HG02610 (cell line): ENCODE measurements around the gene DNASE1L1.

ENCODE experiments used
- ATAC-seq: cut with Tn5 transposase; IDR thresholded peaks from one replicate; pipeline ENCODE4 v1.9.1; 2021; ENCODE audit warnings: mild to moderate bottlenecking, moderate library complexity; ENCODE audit not compliant: unreplicated experiment

The DNASE1L1 gene

DNA sequence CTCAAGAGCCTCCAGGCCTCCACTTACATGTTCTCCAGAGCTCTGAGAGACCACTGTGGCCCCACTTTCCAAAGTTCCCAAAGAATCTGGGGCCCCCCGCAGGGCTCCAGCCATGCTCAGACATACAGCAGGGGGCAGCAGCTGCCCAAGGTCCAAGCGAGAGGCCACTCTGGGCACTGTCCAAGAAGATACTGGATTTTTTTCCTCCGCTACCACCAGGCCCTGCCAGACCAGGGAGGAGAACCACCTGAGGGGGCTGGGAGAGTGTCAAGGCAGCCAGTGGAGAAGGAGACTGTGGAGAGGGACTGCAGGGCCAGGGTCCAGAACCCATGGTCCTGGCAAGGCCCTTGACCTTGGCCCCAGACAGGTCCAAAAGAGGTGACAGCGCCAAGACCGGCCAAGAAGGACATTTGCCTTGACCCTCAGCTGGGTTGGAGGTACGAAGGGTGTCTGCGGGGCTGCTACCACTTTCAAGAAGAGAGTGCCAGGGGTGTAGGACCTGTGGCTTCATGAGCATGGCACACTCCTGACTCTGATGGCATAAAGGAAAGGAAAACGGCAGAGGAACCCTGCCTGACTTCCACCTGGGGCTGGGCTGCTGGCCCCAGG lies 24.7 kb downstream of the DNASE1L1 start:
- no peak for ATAC-seq

DNA sequence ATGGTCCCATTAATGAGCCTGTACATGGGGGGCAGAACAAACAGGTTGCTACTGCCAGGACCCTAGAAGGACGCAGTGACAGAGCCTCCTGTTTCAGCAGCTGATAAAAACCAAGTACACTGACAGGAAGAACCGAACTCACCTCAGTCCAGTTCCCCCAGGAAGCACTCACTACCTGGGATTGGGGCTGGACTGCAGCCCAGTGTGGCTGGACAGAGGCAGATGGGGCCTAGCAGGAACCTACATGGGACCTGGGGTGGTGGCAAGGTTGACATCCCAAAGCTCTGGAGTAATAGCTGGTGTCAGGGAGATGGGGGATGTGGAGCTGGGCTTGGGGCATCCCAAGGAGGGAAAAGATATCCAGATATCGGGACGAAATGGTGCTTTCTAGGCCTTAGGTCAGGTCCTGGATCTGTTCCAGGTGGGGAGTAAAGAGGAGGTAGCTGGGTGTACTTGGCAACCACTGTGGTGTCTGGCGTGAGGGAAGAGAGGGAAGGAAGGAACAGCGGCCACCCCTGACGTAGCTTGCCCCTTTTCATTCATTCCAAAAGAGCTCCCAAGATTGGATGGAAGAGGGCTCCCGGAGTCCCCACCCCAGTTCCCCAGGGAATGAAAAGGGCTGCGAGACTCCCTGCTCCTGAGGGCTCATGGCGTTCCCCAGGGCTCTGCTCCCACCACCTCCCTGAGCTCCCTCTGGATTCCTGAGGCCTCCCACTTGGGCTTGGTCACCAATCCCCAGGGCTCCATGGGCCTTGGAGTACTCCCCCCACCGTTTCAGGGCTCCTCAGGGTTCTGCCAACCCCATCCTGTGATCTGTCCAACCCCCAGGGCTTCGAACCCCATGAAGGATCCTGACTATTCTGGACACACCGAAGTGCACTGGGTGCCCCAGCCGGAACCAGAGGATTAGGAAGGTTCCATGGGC lies 25.4 kb downstream of the DNASE1L1 start:
- no peak for ATAC-seq

DNA sequence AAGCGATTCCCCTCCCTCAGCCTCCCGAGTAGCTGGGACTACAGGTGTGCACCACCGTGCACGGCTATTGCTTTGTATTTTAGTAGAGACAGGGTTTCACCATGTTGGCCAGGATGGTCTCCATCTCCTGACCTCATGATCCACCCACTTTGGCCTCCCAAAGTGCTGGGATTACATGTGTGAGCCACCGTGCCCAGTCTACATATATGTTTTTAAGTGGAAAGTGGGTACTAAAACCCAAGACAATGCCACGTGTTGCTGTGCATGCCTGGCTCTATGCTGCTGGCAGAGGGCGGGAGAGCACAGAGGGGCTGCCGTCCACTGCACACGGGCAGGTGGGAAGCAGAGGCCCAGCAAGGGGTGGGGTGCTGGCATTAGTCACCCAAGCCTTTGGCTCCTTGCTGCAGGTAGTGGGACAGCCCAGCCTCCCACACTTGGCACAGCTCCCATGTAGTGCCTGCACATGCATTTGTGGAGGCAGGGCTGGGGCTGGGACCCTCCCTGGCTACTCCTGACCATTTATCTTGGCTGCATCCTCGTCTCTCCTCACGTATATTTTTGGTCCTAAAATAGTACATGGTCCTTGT lies 26.5 kb downstream of the DNASE1L1 start:
- no peak for ATAC-seq

DNA sequence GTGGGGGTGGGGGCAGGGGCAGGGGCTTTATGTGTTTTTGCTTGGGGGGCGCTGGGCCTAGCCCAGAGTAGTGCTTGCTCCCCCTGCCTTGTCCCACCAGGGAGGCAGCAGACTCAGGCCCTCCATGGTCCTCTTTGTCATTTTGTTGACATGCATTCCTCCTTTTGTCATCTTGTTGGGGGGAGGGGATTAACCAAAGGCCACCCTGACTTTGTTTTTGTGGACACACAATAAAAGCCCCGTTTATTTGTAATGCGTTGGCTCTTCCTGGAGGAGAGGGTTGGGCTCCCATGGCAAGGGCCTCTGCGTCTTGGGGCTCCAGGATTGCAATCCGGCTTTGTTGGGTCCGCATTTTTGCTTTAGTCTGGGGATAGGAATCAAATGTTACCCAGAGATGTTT lies 27.8 kb downstream of the DNASE1L1 start:
- no peak for ATAC-seq

DNA sequence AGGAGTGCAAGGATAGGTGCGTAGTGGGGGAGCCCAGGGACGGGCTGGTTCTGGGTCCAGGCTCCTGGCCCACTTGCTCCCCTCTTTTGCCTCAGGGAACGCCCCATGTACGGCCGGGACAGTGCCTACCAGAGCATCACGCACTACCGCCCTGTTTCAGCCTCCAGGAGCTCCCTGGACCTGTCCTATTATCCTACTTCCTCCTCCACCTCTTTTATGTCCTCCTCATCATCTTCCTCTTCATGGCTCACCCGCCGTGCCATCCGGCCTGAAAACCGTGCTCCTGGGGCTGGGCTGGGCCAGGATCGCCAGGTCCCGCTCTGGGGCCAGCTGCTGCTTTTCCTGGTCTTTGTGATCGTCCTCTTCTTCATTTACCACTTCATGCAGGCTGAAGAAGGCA lies 28.3 kb downstream of the DNASE1L1 start:
- no peak for ATAC-seq

DNA sequence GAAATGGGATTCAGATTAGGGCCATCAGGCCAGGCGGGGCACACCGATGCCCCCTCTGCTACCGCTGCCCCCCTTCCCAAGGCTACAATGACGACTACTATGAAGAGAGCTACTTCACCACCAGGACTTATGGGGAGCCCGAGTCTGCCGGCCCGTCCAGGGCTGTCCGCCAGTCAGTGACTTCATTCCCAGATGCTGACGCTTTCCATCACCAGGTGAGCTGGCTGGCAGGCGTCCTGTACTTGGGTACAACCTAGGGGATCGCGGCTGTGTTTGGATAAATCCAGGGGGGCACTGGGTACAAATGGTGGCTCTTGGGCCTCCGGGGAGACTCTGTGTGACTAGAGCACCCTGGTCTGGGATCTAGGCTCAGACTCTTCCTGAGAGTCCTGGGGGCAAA lies 28.9 kb downstream of the DNASE1L1 start:
- no peak for ATAC-seq

GRCh38 chrX:154379569-154379951 lies 29.5 kb downstream of the DNASE1L1 start:
- no peak for ATAC-seq

DNA sequence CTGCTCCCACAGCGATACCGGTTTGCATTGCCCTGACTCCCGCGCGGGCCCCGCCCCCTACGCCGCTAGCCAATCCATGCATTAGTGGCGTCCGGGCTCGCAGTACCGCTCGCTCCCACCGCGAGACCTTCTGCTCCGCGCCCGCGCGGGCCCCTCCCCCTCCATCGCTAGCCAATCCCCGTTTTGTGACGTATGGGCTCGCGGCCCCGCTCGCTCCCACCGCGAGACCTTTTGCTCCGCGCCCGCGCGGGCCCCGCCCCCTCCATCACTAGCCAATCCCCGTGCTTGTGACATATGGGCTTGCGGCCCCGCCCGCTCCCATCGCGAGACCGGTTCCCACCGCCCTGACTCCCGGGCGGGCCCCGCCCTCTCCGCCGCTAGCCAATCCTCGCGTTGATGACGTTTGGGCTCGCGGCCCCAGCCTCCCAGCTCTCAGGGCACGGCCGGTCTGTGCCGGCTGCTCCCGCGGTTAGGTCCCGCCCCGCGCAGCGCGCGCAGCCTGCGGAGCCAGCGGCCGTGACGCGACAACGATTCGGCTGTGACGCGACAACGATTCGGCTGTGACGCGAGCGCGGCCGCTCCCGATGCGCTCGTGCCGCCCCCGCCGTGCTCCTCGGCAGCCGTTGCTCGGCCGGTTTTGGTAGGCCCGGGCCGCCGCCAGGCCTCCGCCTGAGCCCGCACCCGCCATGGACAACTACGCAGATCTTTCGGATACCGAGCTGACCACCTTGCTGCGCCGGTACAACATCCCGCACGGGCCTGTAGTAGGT lies 30.1 kb downstream of the DNASE1L1 start, which contains the start of gene EMD:
EMD (plus strand) TSS at position 497 of the 770 bp plus-strand sequence; CDS start at position 687, 190 bp downstream.
- ATAC-seq: peak; percentile 89

DNA sequence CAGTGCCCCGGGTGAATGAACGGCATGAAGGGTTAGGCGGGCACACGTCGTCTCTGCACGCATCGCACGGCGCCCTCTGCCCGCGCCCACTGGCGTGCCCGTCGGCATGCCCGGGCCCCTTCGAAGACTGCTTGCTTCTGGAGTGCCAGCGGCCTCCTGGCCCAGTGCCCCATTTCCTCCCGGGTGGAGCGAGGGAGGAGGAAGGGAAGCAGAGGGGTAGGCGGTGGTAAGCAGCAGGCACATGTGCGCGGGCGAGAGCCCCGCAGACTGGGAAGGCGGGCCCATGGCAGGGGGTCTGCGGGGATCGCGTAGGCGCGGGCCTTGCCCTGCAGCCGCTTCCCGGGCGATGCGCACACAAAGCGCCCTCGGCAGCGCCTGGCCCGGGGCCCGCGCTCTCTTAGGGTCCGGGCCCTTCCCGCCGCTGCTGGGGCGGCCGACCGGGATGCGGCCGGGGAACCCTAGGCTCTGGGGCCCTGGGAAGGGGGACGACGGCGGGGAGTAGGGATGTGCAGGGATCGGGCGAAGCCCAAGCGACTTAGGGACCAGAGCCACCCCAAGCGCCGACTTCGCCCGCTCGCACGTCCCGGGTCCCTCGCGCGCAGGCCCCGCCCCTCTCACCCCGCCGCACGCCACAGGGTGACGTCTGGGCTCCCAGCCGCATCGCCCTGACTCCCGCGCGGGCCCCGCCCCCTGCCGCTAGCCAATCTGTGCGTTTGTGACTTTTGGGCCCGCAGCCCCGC lies 30.8 kb downstream of the DNASE1L1 start:
- ATAC-seq: peak; percentile 0

DNA sequence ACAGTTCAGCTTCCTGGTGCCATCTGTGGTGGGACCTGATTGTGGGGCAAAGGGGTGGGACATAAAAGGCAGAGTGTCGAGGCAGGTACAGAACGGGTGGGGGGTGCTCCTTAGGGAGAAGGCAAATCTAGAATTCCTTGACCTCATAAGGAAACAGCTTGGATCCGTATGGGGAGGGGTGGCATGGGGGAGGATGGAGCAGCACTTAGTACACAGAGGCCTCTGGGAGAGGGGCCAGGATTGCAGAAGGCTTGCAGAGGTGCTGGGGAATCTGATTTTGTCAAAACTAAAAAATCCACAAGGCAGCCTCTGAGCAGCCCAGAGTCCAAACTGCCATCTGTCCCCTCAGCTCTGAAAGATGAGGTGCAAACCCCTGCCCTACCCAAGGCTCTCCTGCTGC lies 32.3 kb downstream of the DNASE1L1 start:
- no peak for ATAC-seq

DNA sequence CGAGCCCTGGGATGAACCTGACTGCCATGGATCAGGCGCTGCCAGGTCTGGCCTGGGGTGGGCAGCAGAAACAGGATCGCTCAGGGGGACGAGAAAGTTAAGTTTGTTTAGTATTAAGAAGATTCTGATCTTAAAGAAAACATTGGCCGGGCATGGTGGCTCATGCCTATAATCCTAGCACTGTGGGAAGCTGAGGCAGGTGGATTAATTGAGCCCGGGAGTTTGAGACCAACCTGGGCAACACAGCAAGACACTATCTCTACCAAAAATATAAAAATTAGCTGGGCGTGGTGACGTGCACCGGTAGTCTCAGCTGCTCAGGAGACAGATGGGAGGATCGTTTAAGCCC lies 33.9 kb downstream of the DNASE1L1 start:
- ATAC-seq: no peak

- ATAC-seq: no peak
Observed at GRCh38 chrX:154374313-154375155, 34.5 kb downstream of the DNASE1L1 start, which contains the start of gene FLNA. FLNA (minus strand) TSS chrX:154374634; CDS start chrX:154371245, 3,389 bp downstream.

GRCh38 chrX:154373340-154374306 lies 35.4 kb downstream of the DNASE1L1 start:
- ATAC-seq: no peak

DNA sequence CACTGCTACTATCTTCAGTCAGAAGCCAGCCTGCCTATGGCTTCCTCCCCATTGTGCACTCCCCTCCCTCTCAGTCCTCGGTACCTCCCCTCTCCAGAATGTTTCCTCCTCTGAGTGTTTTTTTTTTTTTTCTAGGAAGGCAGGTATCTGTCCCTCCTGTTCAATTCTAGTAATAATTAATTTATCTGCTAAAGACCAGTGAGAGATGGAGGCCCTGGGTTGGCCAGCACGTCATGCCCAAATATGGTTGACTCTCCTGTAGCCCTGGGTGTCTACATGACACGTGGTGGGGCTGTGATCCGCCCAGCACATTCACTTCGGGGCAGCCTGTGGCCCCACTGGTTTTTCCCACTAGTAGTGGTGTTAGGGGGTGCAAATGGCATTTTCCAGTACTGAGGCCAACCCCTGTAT lies 36.4 kb downstream of the DNASE1L1 start:
- no peak for ATAC-seq

GRCh38 chrX:154371789-154372300 lies 37.2 kb downstream of the DNASE1L1 start:
- no peak for ATAC-seq

- peak; percentile 72 for ATAC-seq
Observed at GRCh38 chrX:154371017-154371788, 37.9 kb downstream of the DNASE1L1 start.

DNA sequence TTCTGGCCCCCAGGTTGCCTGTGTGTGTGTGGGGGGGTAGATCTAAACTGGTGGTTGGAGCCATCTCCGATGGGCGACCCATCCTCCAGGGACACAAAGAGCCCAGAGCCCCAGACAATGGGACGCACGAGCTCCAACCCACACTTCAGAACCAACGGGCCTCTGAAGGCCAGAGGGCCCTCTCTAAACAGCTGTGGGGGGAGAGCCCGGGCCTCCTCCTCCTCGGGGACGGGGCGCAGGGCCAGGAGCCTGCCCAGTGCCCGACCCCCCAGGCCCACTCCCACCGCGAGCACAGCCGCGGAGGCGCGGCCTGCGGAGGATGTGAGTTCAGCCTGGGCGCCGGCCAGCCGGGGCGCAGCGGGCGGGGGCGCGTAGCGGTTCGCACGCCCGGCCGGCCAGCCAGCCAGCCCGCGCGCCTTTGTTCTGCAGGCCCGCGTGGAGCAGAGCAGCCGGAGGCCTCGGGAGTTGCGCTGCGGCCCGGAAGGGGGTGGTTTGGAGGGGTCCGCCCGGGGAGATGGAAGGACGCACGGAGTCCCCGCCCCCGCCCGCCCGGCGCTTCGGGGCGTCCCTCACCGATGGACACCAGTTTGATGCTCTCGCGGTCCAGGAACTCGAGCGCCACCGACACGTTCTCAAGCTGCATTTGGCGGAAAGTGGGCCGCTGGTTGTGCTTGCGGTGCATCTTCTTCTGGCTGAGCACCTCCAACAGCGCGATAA lies 38.6 kb downstream of the DNASE1L1 start:
- ATAC-seq: no peak
